H1 (cell line): ENCODE measurements around the gene KIAA1671. TPM values are rescaled to one million over a fixed set of nuclear protein-coding genes. Genes with fewer than 3 reads are reported as not detected.

Experiments
- CTCF ChIA-PET: fragments of 300-600 bp; sonication (Branson Sonifier 250); formaldehyde crosslinking; loops from one replicate; lab custom pipeline; 2021; ENCODE audit not compliant: partially characterized antibody; lab: Charles Lee
- POLR2A ChIA-PET: fragments of 300-600 bp; sonication (Branson Sonifier 250); formaldehyde crosslinking; loops from one replicate; lab custom pipeline; 2021; ENCODE audit warnings: inconsistent platforms; ENCODE audit not compliant: partially characterized antibody; lab: Charles Lee
- DNase-seq, 2 experiments: peaks; one replicate each; pipeline versions ENCODE4 v3.0.0 to v3.0.0-alpha.2; 2010 to 2022; ENCODE audit warnings: low spot score in 2 of 2, low read depth in 1 of 2, mixed read lengths in 1 of 2
- FAIRE-seq: peaks from 2 replicates; lab custom pipeline; 2011; peaks lifted over from hg19 to GRCh38; lab: Jason Lieb, UNC
- H2AFZ ChIP-seq: 2 replicates; pipeline ENCODE4 v1.8.1; 2012; ENCODE audit warnings: low read length, inconsistent platforms
- H2AK5ac ChIP-seq: 2 replicates; pipeline ENCODE4 v1.6.1; 2013; ENCODE audit warnings: low read depth, low read length
- H2BK120ac ChIP-seq: replicated peaks from 2 replicates; pipeline ENCODE3; 2013; ENCODE audit warnings: low read depth, low read length, inconsistent platforms
- H2BK12ac ChIP-seq: 2 replicates; pipeline ENCODE4 v1.6.1; 2013; ENCODE audit warnings: low read depth, low read length
- H2BK15ac ChIP-seq: 2 replicates; pipeline ENCODE4 v1.6.1; 2013; ENCODE audit warnings: low read length
- H2BK20ac ChIP-seq: 2 replicates; pipeline ENCODE4 v1.6.1; 2013; ENCODE audit warnings: low read length
- H2BK5ac ChIP-seq: 2 replicates; pipeline ENCODE4 v1.6.1; 2013; ENCODE audit warnings: low read depth, low read length
- H3K14ac ChIP-seq: 2 replicates; pipeline ENCODE4 v1.6.1; 2013; ENCODE audit warnings: inconsistent platforms; ENCODE audit not compliant: insufficient read length
- H3K18ac ChIP-seq: 2 replicates; pipeline ENCODE4 v1.6.1; 2013; ENCODE audit warnings: low read length; ENCODE audit errors: extremely low read depth
- H3K23ac ChIP-seq: 2 replicates; pipeline ENCODE4 v1.6.1; 2013; ENCODE audit warnings: inconsistent platforms; ENCODE audit not compliant: insufficient read length
- H3K23me2 ChIP-seq: 2 replicates; pipeline ENCODE4 v1.6.1; 2013; ENCODE audit warnings: low read depth, low read length
- H3K27ac ChIP-seq: 2 replicates; pipeline ENCODE4 v1.6.1; 2011; ENCODE audit warnings: low read depth, low read length, inconsistent platforms
- H3K27me3 ChIP-seq, 4 experiments: replicated peaks in 1 of 4; 1 replicate in 1 of 4; 2 replicates in 3 of 4; pipeline versions ENCODE4 v1.6.1 to v1.8.1; 2011 to 2013; ENCODE audit warnings: low read length in 3 of 4, mild to moderate bottlenecking in 3 of 4, inconsistent platforms in 2 of 4, mixed read lengths in 2 of 4, moderate library complexity in 1 of 4; ENCODE audit not compliant: control insufficient read depth in 3 of 4, insufficient read depth in 3 of 4; ENCODE audit errors: extremely low read depth in 1 of 4
- H3K36me3 ChIP-seq, 4 experiments: 2 replicates each; pipeline versions ENCODE4 v1.6.1 to v1.8.1; 2011 to 2013; ENCODE audit warnings: mild to moderate bottlenecking in 4 of 4, low read length in 3 of 4, moderate library complexity in 2 of 4, control low read depth in 1 of 4, inconsistent platforms in 1 of 4; ENCODE audit not compliant: insufficient read depth in 4 of 4, control insufficient read depth in 2 of 4
- H3K4ac ChIP-seq: replicated peaks from 2 replicates; pipeline ENCODE3; 2013; ENCODE audit warnings: low read length, low read depth, mixed read lengths, inconsistent platforms; ENCODE audit not compliant: insufficient read length
- H3K4me1 ChIP-seq, 4 experiments: replicated peaks in 1 of 4; 1 replicate in 1 of 4; 2 replicates in 3 of 4; pipeline versions ENCODE4 v1.6.1 to v1.8.1; 2011 to 2013; ENCODE audit warnings: low read length in 3 of 4, inconsistent platforms in 2 of 4, mixed read lengths in 1 of 4; ENCODE audit not compliant: insufficient read depth in 4 of 4, control insufficient read depth in 3 of 4
- H3K4me2 ChIP-seq, 2 experiments: 2 replicates each; pipeline versions ENCODE4 v1.6.1 to v1.8.1; 2011 to 2013; ENCODE audit warnings: low read depth in 2 of 2, low read length in 2 of 2, control low read depth in 1 of 2, inconsistent platforms in 1 of 2, mild to moderate bottlenecking in 1 of 2; ENCODE audit not compliant: insufficient read depth in 1 of 2
- H3K4me3 ChIP-seq, 4 experiments: fragments of 200-600, 300-600 bp in 1 of 4; sonication (generic), shearing (Covaris generic), sonication (Bioruptor Twin) in 1 of 4; 2 replicates each; pipeline versions ENCODE4 v1.5.1 to v1.8.1; 2011 to 2016; ENCODE audit warnings: low read length in 4 of 4, low read depth in 3 of 4, control low read depth in 2 of 4, inconsistent platforms in 2 of 4, mild to moderate bottlenecking in 2 of 4, mixed read lengths in 1 of 4, moderate library complexity in 1 of 4; ENCODE audit not compliant: insufficient read depth in 2 of 4; ENCODE audit errors: extremely low read depth in 1 of 4
- H3K56ac ChIP-seq: replicated peaks from 2 replicates; pipeline ENCODE3; 2013; ENCODE audit warnings: low read depth, mild to moderate bottlenecking, mixed read lengths, low read length, inconsistent platforms; ENCODE audit not compliant: insufficient read length
- H3K79me1 ChIP-seq: 2 replicates; pipeline ENCODE4 v1.6.1; 2013; ENCODE audit warnings: low read depth, low read length, control low read depth
- H3K79me2 ChIP-seq, 2 experiments: 2 replicates each; pipeline versions ENCODE4 v1.6.1 to v1.8.1; 2012 to 2013; ENCODE audit warnings: low read length in 2 of 2, mild to moderate bottlenecking in 2 of 2, inconsistent platforms in 1 of 2; ENCODE audit not compliant: insufficient read depth in 2 of 2, control insufficient read depth in 1 of 2
- H3K9ac ChIP-seq, 4 experiments: replicated peaks in 1 of 4; 1 replicate in 1 of 4; 2 replicates in 3 of 4; pipeline versions ENCODE4 v1.6.1 to v1.8.1; 2011 to 2013; ENCODE audit warnings: low read depth in 3 of 4, low read length in 3 of 4, control low read depth in 2 of 4, mild to moderate bottlenecking in 2 of 4, moderate library complexity in 2 of 4, inconsistent platforms in 1 of 4; ENCODE audit errors: extremely low read depth in 1 of 4
- H3K9me3 ChIP-seq, 2 experiments: 2 replicates each; pipeline versions ENCODE4 v1.6.1 to v1.8.1; 2012 to 2013; ENCODE audit warnings: mild to moderate bottlenecking in 2 of 2, moderate library complexity in 2 of 2, control low read depth in 1 of 2, inconsistent platforms in 1 of 2, low read depth in 1 of 2, low read length in 1 of 2, mixed read lengths in 1 of 2; ENCODE audit not compliant: insufficient read depth in 2 of 2
- H4K20me1 ChIP-seq, 2 experiments: replicated peaks in 1 of 2; 2 replicates each; pipeline versions ENCODE3 to v1.8.1; 2011 to 2013; ENCODE audit warnings: inconsistent platforms in 2 of 2, low read length in 2 of 2, mild to moderate bottlenecking in 1 of 2; ENCODE audit not compliant: insufficient read depth in 2 of 2, control insufficient read depth in 1 of 2
- H4K5ac ChIP-seq: 2 replicates; pipeline ENCODE4 v1.6.1; 2013; ENCODE audit warnings: low read length, low read depth, mixed read lengths, inconsistent platforms; ENCODE audit not compliant: insufficient read length
- H4K8ac ChIP-seq: 2 replicates; pipeline ENCODE4 v1.8.0; 2013; ENCODE audit warnings: mild to moderate bottlenecking, moderate library complexity, low read length, inconsistent platforms; ENCODE audit not compliant: insufficient read depth; ENCODE audit errors: extremely low read depth
- H4K91ac ChIP-seq: replicated peaks from 2 replicates; pipeline ENCODE3; 2013; ENCODE audit warnings: low read length, mixed read lengths, inconsistent platforms; ENCODE audit not compliant: insufficient read length
- BRCA1 ChIP-seq: IDR thresholded peaks from 2 replicates; pipeline ENCODE4 v1.6.1; 2012; ENCODE audit warnings: low read depth, low read length, improper control_type of control experiment
- WGBS, 2 experiments: shearing (Covaris generic) in 1 of 2; methylation state at CpG; one replicate each; pipeline versions ENCODE4 v1.1.6 to v1.1.7; 2013 to 2015; ENCODE audit warnings: low lambda C conversion rate in 2 of 2, mixed read lengths in 2 of 2, inconsistent platforms in 1 of 2, low coverage in 1 of 2, missing lambda C conversion rate in 1 of 2; ENCODE audit not compliant: insufficient replicate concordance in 2 of 2, insufficient coverage in 1 of 2, insufficient read length in 1 of 2; ENCODE audit errors: extremely low coverage in 1 of 2, missing lambda C conversion rate in 1 of 2; 5-methylcytosine and 5-hydroxymethylcytosine counted together
- polyA plus RNA-seq, 7 experiments: library from polyadenylated mRNA; depleted of rRNA in 3 of 7; stranded (reverse) in 5 of 7; unstranded in 2 of 7; fragments of >200 nt in 5 of 7; fragments of 200-250 nt in 2 of 7; gene quantifications; 1 replicate in 5 of 7; 2 replicates in 1 of 7; 4 replicates in 1 of 7; pipeline versions ENCODE4 v1.2.1 to v1.2.3, GENCODE V29; 2011 to 2013; ENCODE audit warnings: missing spikeins in 2 of 7, mixed read lengths in 2 of 7
- total RNA-seq: library from RNA; stranded (reverse); fragmentation: NEBNext Ultra II Directional; extraction: Animal tissue kit (Norgen Biotek cat#: 25700); gene quantifications from 2 replicates; pipeline ENCODE4 v1.2.1, GENCODE V29; 2021

KIAA1671 gene
- total and polyA plus RNA-seq, 2 of the 8 experiments (the other 6 are each of a cell fraction or from before 2014, with no cell fraction given): 6.4 to 23.9 TPM

GRCh38 chr22:25193130-25193529 is 240.6 kb downstream of the KIAA1671 start:
- Histone ChIP-seq H4K20me1 (peaks cover 0 to 2% of the 10 kb centered on the region in 2 experiments), H3K9ac (no peak overlapping the region), H3K23me2 (no peaks in the 10 kb centered on the region), H3K4me1 (no peaks in the 10 kb centered on the region), H4K5ac (no peak overlapping the region), H2AK5ac (no peak overlapping the region), H4K91ac (no peak overlapping the region), H3K14ac (no peak overlapping the region), H3K9me3 (no peaks in the 10 kb centered on the region; a peak in 1 of 4 replicates), H3K4me2 (no peak overlapping the region), H2BK120ac (no peak overlapping the region), H4K8ac (no peak overlapping the region), H2BK20ac (no peak overlapping the region), H3K27ac (no peak overlapping the region), H2AFZ (no peak overlapping the region), H3K79me1 (no peaks in the 10 kb centered on the region), H2BK15ac (no peak overlapping the region), H3K79me2 (no peaks in the 10 kb centered on the region), H3K4ac (no peak overlapping the region), H3K4me3 (no peak overlapping the region), H3K18ac (no peak overlapping the region), H3K56ac (no peak overlapping the region), H2BK5ac (no peak overlapping the region), H3K23ac (no peak overlapping the region), H3K36me3 (peaks cover 0 to 6% (median 3%) of the 10 kb centered on the region in 4 experiments; a peak in 3 of 8 replicates), H2BK12ac (no peak overlapping the region), H3K27me3 (no peaks in the 10 kb centered on the region)
- no peak for FAIRE-seq
- no peak for TF ChIP-seq BRCA1
- WGBS, 2 experiments: 91% methylated on average over 4 of the region's 4 CpGs; no CpG with 5 or more reads in 1 of the 2 experiments
- no peak for DNase-seq
- CTCF ChIA-PET: interaction anchor here (1.2 to 2.1 kb wide), 4 partner anchors 9 to 113 kb away, joined by 3 to 9 read pairs (median 6); no protein-coding TSS in a partner anchor
- POLR2A ChIA-PET: no interaction called here
